ENCODE results near the gene DOCK3. TPM values are rescaled to one million over a fixed set of nuclear protein-coding genes. Genes with fewer than 3 reads are reported as not detected.
"Not testable (repeated sequence)": the region's sequence is repeated elsewhere in the genome, so short reads cannot be mapped to it uniquely, and the experiment has no call there.

DOCK3 gene
- total RNA-seq, 1 experiment from 2014 or later = 0.14 TPM

GRCh38 chr3:51156147-51156546 is 481.4 kb downstream of the DOCK3 start:
- DNase-seq (ENCODE audit: unreplicated experiment) = no peak
- intact Hi-C loops (cut with micrococcal nuclease) = loop anchor here (2.0 kb wide), 1 partner anchor 53 kb away; no protein-coding TSS in a partner anchor
- TF ChIP-seq CTCF (IDR thresholded peaks at IDR 0.05; ENCODE audit: unreplicated experiment) = no peak
- Mint-ChIP-seq H3K4me1 (ENCODE audit: insufficient read depth, unreplicated experiment) (no peaks in the 10 kb centered on the region), H3K27ac (ENCODE audit: low read depth, unreplicated experiment) (no peak overlapping the region), H3K4me3 (ENCODE audit: unreplicated experiment) (no peak overlapping the region), H3K9me3 (ENCODE audit: unreplicated experiment) (peaks cover 7% of the 10 kb centered on the region), H3K27me3 (ENCODE audit: insufficient read depth, unreplicated experiment) (no peaks in the 10 kb centered on the region), H3K36me3 (ENCODE audit: insufficient read depth, unreplicated experiment) (no peaks in the 10 kb centered on the region)
- POLR2A ChIA-PET = no interaction called here
- BruUV-seq (replicated peaks) = no TSS peak
- CTCF ChIA-PET = no interaction called here

- no TSS peak for BruUV-seq (replicated peaks)
- ChIA-PET POLR2A (interaction anchor here (0.7 kb wide), 2 partner anchors 72 to 223 kb away, joined by 3 read pairs; no protein-coding TSS in a partner anchor), CTCF (interaction anchor here (0.7 to 1.0 kb wide), 2 partner anchors 11 to 223 kb away, joined by 3 to 4 read pairs; no protein-coding TSS in a partner anchor)
- TF ChIP-seq CTCF (IDR thresholded peaks at IDR 0.05; ENCODE audit: unreplicated experiment) = no peak
- Mint-ChIP-seq H3K27me3 (ENCODE audit: insufficient read depth, unreplicated experiment) (peaks cover 4% of the 10 kb centered on the region), H3K4me1 (ENCODE audit: insufficient read depth, unreplicated experiment) (no peaks in the 10 kb centered on the region), H3K36me3 (ENCODE audit: insufficient read depth, unreplicated experiment) (no peaks in the 10 kb centered on the region), H3K27ac (ENCODE audit: low read depth, unreplicated experiment) (no peak overlapping the region), H3K9me3 (ENCODE audit: unreplicated experiment) (no peaks in the 10 kb centered on the region), H3K4me3 (ENCODE audit: unreplicated experiment) (no peak overlapping the region)
- DNase-seq (ENCODE audit: unreplicated experiment) = no peak
- intact Hi-C loops (cut with micrococcal nuclease) = no loop called here
Observed at GRCh38 chr3:51163051-51163450, 488.3 kb downstream of the DOCK3 start.

GRCh38 chr3:51173518-51174271 is 499.0 kb downstream of the DOCK3 start:
- DNase-seq (ENCODE audit: unreplicated experiment) = no peak
- CTCF ChIA-PET = interaction anchor here (0.7 to 1.0 kb wide), 3 partner anchors 11 to 197 kb away, joined by 3 to 4 read pairs (median 3); no protein-coding TSS in a partner anchor
- no peaks in the 10 kb centered on the region for H3K36me3 Mint-ChIP-seq (ENCODE audit: insufficient read depth, unreplicated experiment)
- H3K4me1 Mint-ChIP-seq (ENCODE audit: insufficient read depth, unreplicated experiment) = no peaks in the 10 kb centered on the region
- no peak overlapping the region for H3K27ac Mint-ChIP-seq (ENCODE audit: low read depth, unreplicated experiment)
- TF ChIP-seq CTCF (IDR thresholded peaks at IDR 0.05; ENCODE audit: unreplicated experiment) = no peak
- H3K27me3 Mint-ChIP-seq (ENCODE audit: insufficient read depth, unreplicated experiment) = peaks cover 6% of the 10 kb centered on the region
- intact Hi-C loops (cut with micrococcal nuclease) = no loop called here
- POLR2A ChIA-PET = no interaction called here
- peaks cover 18% of the 10 kb centered on the region for H3K9me3 Mint-ChIP-seq (ENCODE audit: unreplicated experiment)
- no peak overlapping the region for H3K4me3 Mint-ChIP-seq (ENCODE audit: unreplicated experiment)
- BruUV-seq (replicated peaks) = no TSS peak

- ChIA-PET CTCF (interaction anchor here (0.6 kb wide), 1 partner anchor 562 kb away, joined by 3 read pairs; no protein-coding TSS in a partner anchor), POLR2A (no interaction called here)
- H3K4me1 Mint-ChIP-seq (ENCODE audit: insufficient read depth, unreplicated experiment) = no peaks in the 10 kb centered on the region
- intact Hi-C loops (cut with micrococcal nuclease) = no loop called here
- BruUV-seq (replicated peaks) = no TSS peak
- TF ChIP-seq CTCF (IDR thresholded peaks at IDR 0.05; ENCODE audit: unreplicated experiment) = no peak
- no peak for DNase-seq (ENCODE audit: unreplicated experiment)
- no peaks in the 10 kb centered on the region for H3K27me3 Mint-ChIP-seq (ENCODE audit: insufficient read depth, unreplicated experiment)
- H3K9me3 Mint-ChIP-seq (ENCODE audit: unreplicated experiment) = peaks cover 18% of the 10 kb centered on the region
- no peaks in the 10 kb centered on the region for H3K36me3 Mint-ChIP-seq (ENCODE audit: insufficient read depth, unreplicated experiment)
- H3K27ac Mint-ChIP-seq (ENCODE audit: low read depth, unreplicated experiment) = no peak overlapping the region
- no peak overlapping the region for H3K4me3 Mint-ChIP-seq (ENCODE audit: unreplicated experiment)
Observed at GRCh38 chr3:51176923-51177322, 502.2 kb downstream of the DOCK3 start.

- CTCF ChIA-PET; intact Hi-C loops (cut with micrococcal nuclease); H3K36me3 Mint-ChIP-seq (ENCODE audit: insufficient read depth, unreplicated experiment); DNase-seq (ENCODE audit: unreplicated experiment); H3K27me3 Mint-ChIP-seq (ENCODE audit: insufficient read depth, unreplicated experiment); H3K4me1 Mint-ChIP-seq (ENCODE audit: insufficient read depth, unreplicated experiment); H3K9me3 Mint-ChIP-seq (ENCODE audit: unreplicated experiment); BruUV-seq (replicated peaks); POLR2A ChIA-PET; H3K4me3 Mint-ChIP-seq (ENCODE audit: unreplicated experiment); H3K27ac Mint-ChIP-seq (ENCODE audit: low read depth, unreplicated experiment): not testable (repeated sequence)
Observed at GRCh38 chr3:51186446-51186845, 511.7 kb downstream of the DOCK3 start.
